ENCODE results near the gene ACTBL2. TPM values are rescaled to one million over a fixed set of nuclear protein-coding genes. Genes with fewer than 3 reads are reported as not detected.

Gene ACTBL2
- total RNA-seq, 1 donor from 2014 or later: not detected

- H3K9me3 ChIP-seq: no peaks in the 10 kb centered on the region
- no peak for TF ChIP-seq POLR2A (IDR thresholded peaks at IDR 0.05)
- no peak for TF ChIP-seq POLR2AphosphoS5 (IDR thresholded peaks at IDR 0.05; ENCODE audit: insufficient read depth in 1 of 2, low read depth in 1 of 2)
- TF ChIP-seq, protein P1, sequence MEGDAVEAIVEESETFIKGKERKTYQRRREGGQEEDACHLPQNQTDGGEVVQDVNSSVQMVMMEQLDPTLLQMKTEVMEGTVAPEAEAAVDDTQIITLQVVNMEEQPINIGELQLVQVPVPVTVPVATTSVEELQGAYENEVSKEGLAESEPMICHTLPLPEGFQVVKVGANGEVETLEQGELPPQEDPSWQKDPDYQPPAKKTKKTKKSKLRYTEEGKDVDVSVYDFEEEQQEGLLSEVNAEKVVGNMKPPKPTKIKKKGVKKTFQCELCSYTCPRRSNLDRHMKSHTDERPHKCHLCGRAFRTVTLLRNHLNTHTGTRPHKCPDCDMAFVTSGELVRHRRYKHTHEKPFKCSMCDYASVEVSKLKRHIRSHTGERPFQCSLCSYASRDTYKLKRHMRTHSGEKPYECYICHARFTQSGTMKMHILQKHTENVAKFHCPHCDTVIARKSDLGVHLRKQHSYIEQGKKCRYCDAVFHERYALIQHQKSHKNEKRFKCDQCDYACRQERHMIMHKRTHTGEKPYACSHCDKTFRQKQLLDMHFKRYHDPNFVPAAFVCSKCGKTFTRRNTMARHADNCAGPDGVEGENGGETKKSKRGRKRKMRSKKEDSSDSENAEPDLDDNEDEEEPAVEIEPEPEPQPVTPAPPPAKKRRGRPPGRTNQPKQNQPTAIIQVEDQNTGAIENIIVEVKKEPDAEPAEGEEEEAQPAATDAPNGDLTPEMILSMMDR (IDR thresholded peaks at IDR 0.05): no peak
- no peaks in the 10 kb centered on the region for H3K27me3 ChIP-seq
- DNase-seq (ENCODE audit: extremely low spot score in 2 of 2): no peak
- peaks cover 13% of the 10 kb centered on the region for H3K4me1 ChIP-seq
- intact Hi-C loops (cut with DNase I): no loop called here
- H3K36me3 ChIP-seq: no peaks in the 10 kb centered on the region
- no peak overlapping the region for H3K27ac ChIP-seq
- H3K4me3 ChIP-seq: no peak overlapping the region
Observed at GRCh38 chr5:57456531-57457135, 26.0 kb downstream of the ACTBL2 start.

DNA sequence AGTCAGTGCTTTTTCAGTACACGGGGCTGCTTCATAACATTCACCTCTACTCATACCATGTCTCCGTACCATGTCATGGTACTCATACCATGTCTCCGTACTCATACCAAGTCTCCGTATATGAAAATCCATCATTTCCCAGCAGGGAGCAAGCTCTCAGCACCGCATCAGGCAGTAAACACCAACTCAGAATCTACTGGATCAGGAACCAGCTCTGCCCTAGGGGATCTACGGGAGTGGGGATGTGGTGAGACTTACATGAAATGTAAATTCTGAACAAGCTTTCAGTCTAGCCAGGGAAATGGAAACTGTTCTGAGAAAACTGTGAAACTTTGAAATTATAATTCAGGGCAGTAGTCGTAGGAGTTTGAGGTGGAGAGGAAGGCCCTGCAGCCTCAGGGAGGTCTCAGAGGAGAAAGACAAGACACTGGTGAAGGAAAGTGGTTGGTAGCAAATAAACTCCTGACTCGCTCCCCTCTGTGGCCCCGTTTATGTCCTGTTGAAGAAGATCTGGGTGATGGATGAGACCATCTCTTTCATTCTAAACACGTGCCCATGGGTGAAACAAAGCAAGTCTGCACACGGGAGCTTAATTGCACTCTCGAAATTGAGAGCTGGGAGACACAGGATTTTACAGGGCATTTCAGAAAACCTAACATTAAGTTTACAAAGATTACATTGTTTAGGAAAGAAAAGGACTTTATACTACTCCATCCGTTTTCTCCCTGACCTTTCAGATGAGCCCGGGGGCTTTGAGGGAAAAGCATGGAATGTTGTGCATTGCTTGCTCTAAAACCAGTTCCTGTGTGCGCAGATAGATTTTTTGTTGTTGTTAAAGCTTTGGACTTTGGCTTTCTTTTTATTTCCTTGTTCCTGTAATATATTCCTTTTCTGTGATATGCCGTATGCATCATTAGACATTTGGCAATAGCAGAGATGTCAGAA lies 26.8 kb downstream of the ACTBL2 start:
- DNase-seq (ENCODE audit: extremely low spot score in 2 of 2): no peak
- Histone ChIP-seq H3K4me1 (peaks cover 16% of the 10 kb centered on the region), H3K27ac (no peak overlapping the region), H3K4me3 (no peak overlapping the region), H3K36me3 (no peaks in the 10 kb centered on the region), H3K27me3 (no peaks in the 10 kb centered on the region), H3K9me3 (no peaks in the 10 kb centered on the region)
- intact Hi-C loops (cut with DNase I): no loop called here
- TF ChIP-seq POLR2A (IDR thresholded peaks at IDR 0.05) (no peak), POLR2AphosphoS5 (IDR thresholded peaks at IDR 0.05; ENCODE audit: insufficient read depth in 1 of 2, low read depth in 1 of 2) (no peak)
- TF ChIP-seq, protein P1 (IDR thresholded peaks at IDR 0.05): no peak

DNA sequence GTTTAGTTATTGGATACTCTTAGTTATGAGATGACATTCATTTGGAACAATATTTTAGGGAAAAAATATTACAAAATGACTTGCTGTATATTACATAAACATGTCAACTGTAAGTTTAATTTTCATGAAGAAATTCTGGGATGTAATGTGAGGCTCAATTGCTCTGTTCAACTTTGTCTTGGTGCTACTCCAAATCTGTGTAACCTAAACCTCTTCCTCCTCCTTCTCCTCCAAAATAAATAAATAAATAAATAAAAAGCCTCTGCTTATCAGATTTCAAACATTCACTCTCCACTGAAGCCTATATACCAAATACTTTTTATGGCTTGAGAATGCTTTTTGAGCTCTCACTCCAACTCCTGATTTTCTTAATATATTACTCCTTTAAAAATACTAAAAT lies 27.7 kb downstream of the ACTBL2 start:
- intact Hi-C loops (cut with DNase I): no loop called here
- H3K27ac ChIP-seq: no peak overlapping the region
- peaks cover 16% of the 10 kb centered on the region for H3K4me1 ChIP-seq
- H3K4me3 ChIP-seq: no peak overlapping the region
- no peaks in the 10 kb centered on the region for H3K36me3 ChIP-seq
- no peaks in the 10 kb centered on the region for H3K9me3 ChIP-seq
- no peaks in the 10 kb centered on the region for H3K27me3 ChIP-seq
- DNase-seq (ENCODE audit: extremely low spot score in 2 of 2): no peak
- TF ChIP-seq, protein P1 (IDR thresholded peaks at IDR 0.05): no peak
- TF ChIP-seq POLR2AphosphoS5 (IDR thresholded peaks at IDR 0.05; ENCODE audit: insufficient read depth in 1 of 2, low read depth in 1 of 2) (no peak), POLR2A (IDR thresholded peaks at IDR 0.05) (no peak)

DNA sequence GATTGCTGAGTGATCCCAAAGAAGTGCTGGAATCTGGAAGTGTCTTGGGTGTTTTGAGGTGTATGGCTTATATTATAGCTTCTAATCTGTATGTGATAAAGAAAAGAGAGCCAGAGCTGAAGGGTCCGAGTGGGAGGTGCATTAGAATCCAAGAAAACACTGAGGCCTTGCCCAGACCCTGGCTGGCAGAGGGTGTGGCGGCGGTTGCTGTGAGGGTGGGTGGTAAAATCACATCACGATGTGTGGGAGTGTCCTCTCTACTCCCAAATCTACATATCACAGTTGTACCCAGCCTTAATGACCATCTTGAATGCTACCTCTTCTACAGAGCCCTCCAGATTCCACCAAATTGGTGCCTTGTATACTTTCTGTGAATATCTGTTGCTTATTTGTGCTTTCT lies 28.9 kb downstream of the ACTBL2 start:
- peaks cover 16% of the 10 kb centered on the region for H3K4me1 ChIP-seq
- TF ChIP-seq, protein P1 (IDR thresholded peaks at IDR 0.05): no peak
- TF ChIP-seq POLR2A (IDR thresholded peaks at IDR 0.05) (no peak), POLR2AphosphoS5 (IDR thresholded peaks at IDR 0.05; ENCODE audit: insufficient read depth in 1 of 2, low read depth in 1 of 2) (no peak)

More for the DNA sequence above, 28.9 kb downstream of the ACTBL2 start:
- intact Hi-C loops (cut with DNase I): no loop called here
- no peak for DNase-seq (ENCODE audit: extremely low spot score in 2 of 2)
- H3K9me3 ChIP-seq: no peaks in the 10 kb centered on the region
- H3K4me3 ChIP-seq: no peak overlapping the region
- H3K36me3 ChIP-seq: no peaks in the 10 kb centered on the region
- no peak overlapping the region for H3K27ac ChIP-seq
- no peaks in the 10 kb centered on the region for H3K27me3 ChIP-seq

Measured in vagina (tissue), 2 donors.